ENCODE results near the gene PSAPL1. TPM values are rescaled to one million over a fixed set of nuclear protein-coding genes. Genes with fewer than 3 reads are reported as not detected.

Gene PSAPL1
- total and polyA plus RNA-seq, 7 donors, result 0.01 TPM; not detected in 6

DNA sequence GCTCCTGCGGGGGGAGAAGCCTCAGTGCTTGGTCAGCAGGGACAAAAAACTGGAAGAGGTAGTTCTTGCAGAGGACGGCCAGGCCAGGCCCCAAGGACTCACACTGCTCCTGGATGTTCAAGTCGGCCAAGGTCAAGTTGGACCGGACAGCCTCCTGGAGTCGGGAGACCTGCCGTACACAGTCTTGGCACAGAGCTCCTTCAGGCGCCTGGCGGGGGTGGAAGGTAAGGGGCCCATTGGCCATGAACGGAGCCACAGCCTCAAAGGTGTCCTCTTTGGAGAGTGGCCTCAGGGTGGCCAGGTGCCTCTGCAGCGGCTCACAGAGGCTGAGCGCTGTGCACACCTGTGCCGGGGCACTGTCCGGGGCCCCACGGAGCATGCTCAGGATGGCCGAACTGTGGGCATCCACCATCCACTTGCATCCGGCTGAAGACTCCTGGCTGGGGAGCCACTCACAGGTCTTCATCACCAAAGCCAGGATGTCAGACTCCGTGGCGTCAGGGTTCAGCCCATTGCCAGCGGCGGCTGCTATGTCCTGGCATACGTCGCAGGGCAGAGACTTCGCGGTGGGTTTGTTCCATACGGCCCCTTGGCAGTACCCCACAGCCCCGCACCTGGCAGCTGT, 477 bp downstream of the PSAPL1 start:
- intact Hi-C loops (cut with DNase I), result no loop called here

DNA sequence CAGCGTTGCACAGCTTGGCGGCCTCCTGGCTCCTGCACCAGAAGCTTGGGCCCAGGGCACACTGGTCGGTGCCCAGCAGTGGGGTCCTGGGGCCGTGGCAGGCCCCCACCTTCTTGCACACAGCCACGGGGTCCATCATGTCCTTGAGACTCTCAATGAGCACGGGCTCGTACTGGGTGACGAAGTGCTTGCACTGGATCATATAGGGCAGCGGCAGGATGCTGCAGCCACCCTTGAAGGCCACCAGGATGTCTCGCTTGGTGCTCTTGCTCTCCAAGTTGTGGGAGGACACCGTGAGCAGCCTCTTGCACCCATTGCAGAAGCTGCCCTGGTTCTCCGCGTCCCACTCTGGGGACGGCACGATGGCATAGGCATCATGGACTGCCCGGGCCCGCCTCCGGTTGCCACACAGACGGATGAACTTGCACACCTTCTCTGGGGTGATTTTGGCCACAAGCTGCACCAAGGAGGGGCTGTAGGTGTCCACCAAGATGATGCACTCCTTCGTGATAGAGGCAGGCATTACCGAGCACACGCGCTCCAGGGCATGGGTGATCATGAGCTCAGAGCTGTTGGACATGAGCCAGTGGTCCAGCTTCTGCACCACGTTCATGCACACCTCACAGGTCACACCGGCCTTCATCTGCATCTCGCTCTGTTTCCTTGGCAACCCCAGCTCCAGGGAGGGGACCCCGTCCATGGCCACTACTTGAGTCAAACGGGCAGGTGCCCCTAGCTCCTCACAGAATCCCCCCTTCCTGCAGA, 1.2 kb downstream of the PSAPL1 start:
- 78 to 89% methylated on average over 28 of the region's 28 CpGs for WGBS, 2 donors
- intact Hi-C loops (cut with DNase I), result no loop called here
- H3K4me3 ChIP-seq, result no peak overlapping the region
- no peak overlapping the region for H3K27ac ChIP-seq
- H3K9me3 ChIP-seq, result no peaks in the 10 kb centered on the region
- DNase-seq, result no peak
- H3K27me3 ChIP-seq, result no peaks in the 10 kb centered on the region
- H3K4me1 ChIP-seq, result peaks cover 0 to 7% (median 0%) of the 10 kb centered on the region in 4 donors
- H3K36me3 ChIP-seq, result no peaks in the 10 kb centered on the region
- TF ChIP-seq POLR2A (IDR thresholded peaks at IDR 0.05) (no peak), POLR2AphosphoS5 (IDR thresholded peaks at IDR 0.05) (no peak), EP300 (IDR thresholded peaks at IDR 0.05) (no peak)
- TF ChIP-seq, protein P1, sequence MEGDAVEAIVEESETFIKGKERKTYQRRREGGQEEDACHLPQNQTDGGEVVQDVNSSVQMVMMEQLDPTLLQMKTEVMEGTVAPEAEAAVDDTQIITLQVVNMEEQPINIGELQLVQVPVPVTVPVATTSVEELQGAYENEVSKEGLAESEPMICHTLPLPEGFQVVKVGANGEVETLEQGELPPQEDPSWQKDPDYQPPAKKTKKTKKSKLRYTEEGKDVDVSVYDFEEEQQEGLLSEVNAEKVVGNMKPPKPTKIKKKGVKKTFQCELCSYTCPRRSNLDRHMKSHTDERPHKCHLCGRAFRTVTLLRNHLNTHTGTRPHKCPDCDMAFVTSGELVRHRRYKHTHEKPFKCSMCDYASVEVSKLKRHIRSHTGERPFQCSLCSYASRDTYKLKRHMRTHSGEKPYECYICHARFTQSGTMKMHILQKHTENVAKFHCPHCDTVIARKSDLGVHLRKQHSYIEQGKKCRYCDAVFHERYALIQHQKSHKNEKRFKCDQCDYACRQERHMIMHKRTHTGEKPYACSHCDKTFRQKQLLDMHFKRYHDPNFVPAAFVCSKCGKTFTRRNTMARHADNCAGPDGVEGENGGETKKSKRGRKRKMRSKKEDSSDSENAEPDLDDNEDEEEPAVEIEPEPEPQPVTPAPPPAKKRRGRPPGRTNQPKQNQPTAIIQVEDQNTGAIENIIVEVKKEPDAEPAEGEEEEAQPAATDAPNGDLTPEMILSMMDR (IDR thresholded peaks at IDR 0.05), result no peak

More for the DNA sequence above, 477 bp downstream of the PSAPL1 start:
- Histone ChIP-seq H3K9me3 (no peaks in the 10 kb centered on the region), H3K27ac (no peak overlapping the region), H3K4me3 (no peak overlapping the region), H3K36me3 (no peaks in the 10 kb centered on the region), H3K4me1 (peaks cover 0 to 7% (median 0%) of the 10 kb centered on the region in 4 donors), H3K27me3 (no peaks in the 10 kb centered on the region)
- WGBS, 2 donors, result 84 to 89% methylated on average over 26 of the region's 26 CpGs
- no peak for TF ChIP-seq POLR2AphosphoS5 (IDR thresholded peaks at IDR 0.05)
- TF ChIP-seq POLR2A (IDR thresholded peaks at IDR 0.05), result no peak
- DNase-seq, result no peak

DNA sequence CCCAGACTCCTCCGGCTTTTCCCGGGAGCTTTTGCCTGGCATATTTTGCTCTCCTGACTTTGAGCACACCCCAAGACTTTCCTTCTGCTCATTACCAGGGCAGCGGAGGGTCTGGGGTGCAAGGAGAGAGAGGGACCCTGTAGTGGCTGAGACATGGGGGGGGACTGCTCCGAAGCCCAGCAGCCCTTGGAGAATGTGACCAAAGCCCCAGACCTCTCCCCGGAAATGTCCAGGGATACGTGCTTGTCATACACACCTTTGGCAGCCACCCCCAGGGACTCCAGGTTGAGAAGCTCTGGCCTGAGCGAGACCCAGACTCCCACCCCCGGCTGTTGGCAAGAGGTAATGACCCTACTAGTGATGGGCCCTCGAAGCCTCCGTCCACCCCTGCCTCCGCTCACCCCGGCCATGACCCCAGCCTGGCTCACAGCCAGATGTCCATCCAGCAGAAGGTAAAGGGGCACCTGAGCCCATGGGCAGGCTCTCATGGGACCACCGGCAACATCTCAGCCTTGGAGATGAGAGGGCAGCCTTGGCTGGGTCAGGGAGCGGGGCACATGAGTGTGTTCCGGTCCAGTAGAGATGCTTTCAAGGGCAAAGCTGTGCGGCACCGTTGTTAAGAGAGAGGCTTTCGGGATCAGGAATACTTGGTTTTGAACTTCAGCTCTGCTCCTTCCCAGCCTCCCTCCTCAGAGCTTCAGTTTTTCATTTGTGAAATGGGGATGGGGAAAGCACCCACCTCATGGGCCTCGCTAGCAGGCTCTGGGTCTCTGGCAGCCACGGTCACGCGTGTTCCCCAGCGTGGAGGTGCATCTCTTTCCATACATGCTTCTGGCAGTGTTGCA, 2.0 kb downstream of the PSAPL1 start:
- Histone ChIP-seq H3K4me3 (no peak overlapping the region), H3K9me3 (no peaks in the 10 kb centered on the region), H3K27me3 (no peaks in the 10 kb centered on the region), H3K27ac (no peak overlapping the region), H3K36me3 (no peaks in the 10 kb centered on the region), H3K4me1 (peaks cover 0 to 7% (median 0%) of the 10 kb centered on the region in 4 donors)
- intact Hi-C loops (cut with DNase I), result no loop called here
- peak; percentile 63 for DNase-seq
- 83 to 92% methylated on average over 23 of the region's 23 CpGs for WGBS, 2 donors
- TF ChIP-seq POLR2A (IDR thresholded peaks at IDR 0.05) (no peak), POLR2AphosphoS5 (IDR thresholded peaks at IDR 0.05) (no peak), EP300 (IDR thresholded peaks at IDR 0.05) (no peak)
- TF ChIP-seq, protein P1 (IDR thresholded peaks at IDR 0.05), result no peak

DNA sequence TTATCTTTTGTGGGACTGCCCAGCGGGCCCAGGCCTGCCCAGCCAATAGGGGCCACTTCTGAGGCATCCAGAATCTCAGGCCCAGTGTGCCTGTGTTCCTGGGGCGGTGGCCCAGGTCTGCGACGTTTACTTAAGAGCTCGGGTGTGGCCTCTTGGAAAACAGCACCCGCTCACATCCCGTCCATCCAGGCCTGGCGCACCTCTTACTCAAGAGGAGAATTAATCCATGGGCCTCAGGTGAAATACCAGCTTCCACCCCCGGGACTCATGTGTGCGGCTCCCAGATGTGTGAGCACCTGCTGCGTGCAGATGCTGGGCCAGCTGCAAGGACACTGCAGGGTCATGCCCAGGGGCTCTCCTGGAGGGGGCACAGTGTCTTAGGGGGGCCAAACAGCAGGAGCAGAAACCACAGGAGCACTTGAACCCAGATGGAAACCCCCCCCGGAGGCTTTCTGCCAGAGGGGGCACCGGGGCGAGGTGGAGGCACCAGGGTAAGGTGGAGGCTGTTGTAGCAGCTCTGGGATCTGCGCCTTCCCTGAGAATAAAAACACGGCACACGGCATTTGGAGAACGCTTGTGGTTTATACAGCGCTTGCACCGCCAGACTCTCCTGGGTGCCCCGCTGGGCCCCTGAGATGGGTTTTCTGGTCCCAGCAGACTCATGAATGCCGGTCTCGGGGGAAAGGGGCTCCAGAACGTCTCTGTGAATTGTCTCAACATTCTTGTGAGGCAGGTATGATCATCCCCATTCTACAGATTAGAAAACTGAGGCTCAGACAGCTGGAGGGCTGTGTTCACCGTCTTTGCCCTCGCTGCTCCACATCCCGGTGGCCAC, 2.8 kb downstream of the PSAPL1 start:
- intact Hi-C loops (cut with DNase I), result no loop called here
- TF ChIP-seq POLR2A (IDR thresholded peaks at IDR 0.05), result no peak
- no peak for TF ChIP-seq EP300 (IDR thresholded peaks at IDR 0.05)
- TF ChIP-seq, protein P1 (IDR thresholded peaks at IDR 0.05), result no peak
- no peak for TF ChIP-seq POLR2AphosphoS5 (IDR thresholded peaks at IDR 0.05)
- Histone ChIP-seq H3K9me3 (no peaks in the 10 kb centered on the region), H3K4me1 (peaks cover 0 to 7% (median 0%) of the 10 kb centered on the region in 4 donors), H3K4me3 (no peak overlapping the region), H3K27me3 (no peaks in the 10 kb centered on the region), H3K36me3 (no peaks in the 10 kb centered on the region), H3K27ac (no peak overlapping the region)
- WGBS, 2 donors, result 62 to 83% methylated on average over 27 of the region's 27 CpGs
- peak; percentile 52 for DNase-seq
